ENCODE data around the gene ZMAT5.

- no peak for TF ChIP-seq CTCF (optimal IDR thresholded peaks at IDR 0.05 in 1 of 3, IDR thresholded peaks at IDR 0.05 in 1 of 3, conservative IDR thresholded peaks at IDR 0.05 in 1 of 3; ENCODE audit: extremely low read depth in 1 of 3, insufficient read depth in 2 of 3, low read length in 3 of 3)
- TF ChIP-seq EZH2 (IDR thresholded peaks at IDR 0.05; ENCODE audit: low read length): no peak
These were observed 73.1 kb downstream of the ZMAT5 start for GRCh38 chr22:29693671-29694070.
